ENCODE measurements around the gene NYNRIN.
A peak's percentile ranks its signal among the peaks of the same experiment; 100 is the strongest.
"Not testable (repeated sequence)": the region's sequence is repeated elsewhere in the genome, so short reads cannot be mapped to it uniquely, and the experiment has no call there.

NYNRIN gene
- 0.30 to 5.5 reads per million in 2 experiments for total RNA-seq

- peak; percentile 24 for DNase-seq (ENCODE audit: low read depth)
Measured at GRCh38 chr14:24398653-24399446, at the start of gene NYNRIN. TSS of gene NYNRIN (plus strand) at chr14:24399003. CDS start at chr14:24399247, 244 bp downstream.

GRCh38 chr14:24349742-24350141 lies 49.1 kb upstream of the NYNRIN start:
- no peak for DNase-seq (ENCODE audit: low read depth)

- DNase-seq (ENCODE audit: low read depth) = no peak
Measured at GRCh38 chr14:24351517-24351916, 47.3 kb upstream of the NYNRIN start.

- DNase-seq (ENCODE audit: low read depth) = no peak
Measured at GRCh38 chr14:24353559-24354481, 45.0 kb upstream of the NYNRIN start.

GRCh38 chr14:24354482-24354825 lies 44.3 kb upstream of the NYNRIN start:
- DNase-seq (ENCODE audit: low read depth) = not testable (repeated sequence)

- no peak for DNase-seq (ENCODE audit: low read depth)
Measured at GRCh38 chr14:24355009-24355408, 43.8 kb upstream of the NYNRIN start.

- DNase-seq (ENCODE audit: low read depth) = no peak
Measured at GRCh38 chr14:24356208-24356607, 42.6 kb upstream of the NYNRIN start.

GRCh38 chr14:24360281-24360680 lies 38.5 kb upstream of the NYNRIN start:
- DNase-seq (ENCODE audit: low read depth) = no peak

GRCh38 chr14:24361326-24361725 lies 37.5 kb upstream of the NYNRIN start:
- DNase-seq (ENCODE audit: low read depth) = no peak

GRCh38 chr14:24362241-24362960 lies 36.4 kb upstream of the NYNRIN start:
- DNase-seq (ENCODE audit: low read depth) = no peak

GRCh38 chr14:24363401-24363800 lies 35.4 kb upstream of the NYNRIN start:
- no peak for DNase-seq (ENCODE audit: low read depth)

GRCh38 chr14:24364841-24365240 lies 34.0 kb upstream of the NYNRIN start:
- DNase-seq (ENCODE audit: low read depth) = no peak

- no peak for DNase-seq (ENCODE audit: low read depth)
Measured at GRCh38 chr14:24365600-24366412, 33.0 kb upstream of the NYNRIN start.

- no peak for DNase-seq (ENCODE audit: low read depth)
Measured at GRCh38 chr14:24366413-24366720, 32.4 kb upstream of the NYNRIN start.

- no peak for DNase-seq (ENCODE audit: low read depth)
Measured at GRCh38 chr14:24366721-24367513, 31.9 kb upstream of the NYNRIN start.

- no peak for DNase-seq (ENCODE audit: low read depth)
Measured at GRCh38 chr14:24367514-24368211, 31.1 kb upstream of the NYNRIN start, which contains the start of gene NFATC4. TSS of gene NFATC4 (plus strand) at chr14:24368184. CDS start at chr14:24368341, 157 bp downstream.

GRCh38 chr14:24368212-24368561 lies 30.6 kb upstream of the NYNRIN start:
- no peak for DNase-seq (ENCODE audit: low read depth)

GRCh38 chr14:24368562-24369252 lies 30.1 kb upstream of the NYNRIN start:
- no peak for DNase-seq (ENCODE audit: low read depth)

GRCh38 chr14:24369463-24369862 lies 29.3 kb upstream of the NYNRIN start:
- no peak for DNase-seq (ENCODE audit: low read depth)
